Glutamatergic neuron (in vitro differentiated cells): ENCODE results near the gene NFATC1. TPM values are rescaled to one million over a fixed set of nuclear protein-coding genes. Genes with fewer than 3 reads are reported as not detected.

Experiments used
- DNase-seq: peaks from one replicate; pipeline ENCODE4 v3.0.0; 2022
- H3K27ac Mint-ChIP-seq: one replicate; pipeline ENCODE4 v1.8.0; 2020; ENCODE audit warnings: mild to moderate bottlenecking, mixed read lengths, inconsistent platforms; ENCODE audit not compliant: unreplicated experiment
- H3K27me3 Mint-ChIP-seq: one replicate; pipeline ENCODE4 v1.8.0; 2020; ENCODE audit warnings: mild to moderate bottlenecking, moderate library complexity, mixed read lengths, inconsistent platforms; ENCODE audit not compliant: unreplicated experiment
- H3K36me3 Mint-ChIP-seq: one replicate; pipeline ENCODE4 v1.8.0; 2020; ENCODE audit warnings: mild to moderate bottlenecking, mixed read lengths, inconsistent platforms; ENCODE audit not compliant: unreplicated experiment
- H3K4me1 Mint-ChIP-seq: one replicate; pipeline ENCODE4 v1.8.0; 2020; ENCODE audit warnings: mild to moderate bottlenecking, low read depth, mixed read lengths, inconsistent platforms; ENCODE audit not compliant: unreplicated experiment
- H3K4me3 Mint-ChIP-seq: one replicate; pipeline ENCODE4 v1.8.0; 2020; ENCODE audit warnings: mild to moderate bottlenecking, mixed read lengths, inconsistent platforms; ENCODE audit not compliant: unreplicated experiment
- H3K9me3 Mint-ChIP-seq: one replicate; pipeline ENCODE4 v1.8.0; 2020; ENCODE audit warnings: mild to moderate bottlenecking, moderate library complexity, mixed read lengths, inconsistent platforms; ENCODE audit not compliant: unreplicated experiment
- CTCF ChIP-seq: fragments of 200-600 bp; sonication (generic); IDR thresholded peaks from one replicate; pipeline ENCODE4 v1.5.0; 2021; ENCODE audit not compliant: partially characterized antibody, unreplicated experiment
- total RNA-seq: library from RNA; stranded (reverse); fragmentation: NEBNext Ultra II Directional; extraction: Animal tissue kit (Norgen Biotek cat#: 25700); gene quantifications from one replicate; pipeline ENCODE4 v1.2.1, GENCODE V29; 2021; ENCODE audit not compliant: unreplicated experiment

Gene NFATC1
- total RNA-seq, 1 donor from 2014 or later, result 5.3 TPM

DNA sequence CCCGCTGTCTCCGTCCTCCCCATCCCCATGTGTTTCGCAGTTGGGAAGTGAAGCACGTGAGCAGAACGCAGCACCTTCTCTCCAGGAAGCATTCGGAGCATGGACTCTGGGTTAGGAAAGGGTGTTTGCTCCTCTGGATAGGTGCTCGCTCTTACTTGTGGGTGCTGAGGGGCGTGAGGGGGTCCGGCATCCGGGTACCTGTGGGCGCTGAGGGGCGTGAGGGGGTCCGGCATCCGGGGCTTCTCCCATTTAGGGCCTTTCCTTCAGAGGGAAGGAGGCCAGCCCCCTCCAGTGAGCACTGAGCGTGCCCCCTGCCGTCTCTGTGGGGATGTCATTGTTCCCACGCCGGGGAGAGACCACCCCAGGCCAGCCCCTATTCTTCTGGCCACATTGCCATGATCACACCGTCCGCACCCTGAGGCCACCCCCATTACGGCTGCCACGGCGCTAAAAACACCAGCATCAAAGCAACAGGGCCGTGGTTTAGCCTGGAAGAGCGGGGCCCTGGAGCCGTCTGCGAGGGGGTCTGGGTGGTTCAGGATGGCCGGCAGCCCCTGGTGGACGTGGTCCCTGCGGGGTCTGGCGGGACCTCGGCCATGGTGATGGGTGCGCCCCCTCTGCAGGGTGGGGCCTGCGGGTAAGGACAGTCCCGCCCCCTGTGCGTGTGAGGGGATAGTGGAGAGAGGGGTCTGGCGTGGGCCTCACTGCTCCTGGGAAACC lies 41.0 kb downstream of the NFATC1 start:
- no peak for DNase-seq
- H3K27ac Mint-ChIP-seq, result no peak overlapping the region
- no peaks in the 10 kb centered on the region for H3K9me3 Mint-ChIP-seq
- no peak overlapping the region for H3K4me3 Mint-ChIP-seq
- H3K4me1 Mint-ChIP-seq, result peaks cover 18% of the 10 kb centered on the region
- H3K36me3 Mint-ChIP-seq, result no peaks in the 10 kb centered on the region
- no peak for TF ChIP-seq CTCF
- peaks cover 8% of the 10 kb centered on the region for H3K27me3 Mint-ChIP-seq

GRCh38 chr18:79438089-79438897 lies 42.6 kb downstream of the NFATC1 start:
- DNase-seq, result no peak
- H3K4me1 Mint-ChIP-seq, result peaks cover 24% of the 10 kb centered on the region
- peaks cover 8% of the 10 kb centered on the region for H3K27me3 Mint-ChIP-seq
- no peak overlapping the region for H3K27ac Mint-ChIP-seq
- no peak overlapping the region for H3K4me3 Mint-ChIP-seq
- TF ChIP-seq CTCF, result no peak
- H3K9me3 Mint-ChIP-seq, result no peaks in the 10 kb centered on the region
- H3K36me3 Mint-ChIP-seq, result no peaks in the 10 kb centered on the region

DNA sequence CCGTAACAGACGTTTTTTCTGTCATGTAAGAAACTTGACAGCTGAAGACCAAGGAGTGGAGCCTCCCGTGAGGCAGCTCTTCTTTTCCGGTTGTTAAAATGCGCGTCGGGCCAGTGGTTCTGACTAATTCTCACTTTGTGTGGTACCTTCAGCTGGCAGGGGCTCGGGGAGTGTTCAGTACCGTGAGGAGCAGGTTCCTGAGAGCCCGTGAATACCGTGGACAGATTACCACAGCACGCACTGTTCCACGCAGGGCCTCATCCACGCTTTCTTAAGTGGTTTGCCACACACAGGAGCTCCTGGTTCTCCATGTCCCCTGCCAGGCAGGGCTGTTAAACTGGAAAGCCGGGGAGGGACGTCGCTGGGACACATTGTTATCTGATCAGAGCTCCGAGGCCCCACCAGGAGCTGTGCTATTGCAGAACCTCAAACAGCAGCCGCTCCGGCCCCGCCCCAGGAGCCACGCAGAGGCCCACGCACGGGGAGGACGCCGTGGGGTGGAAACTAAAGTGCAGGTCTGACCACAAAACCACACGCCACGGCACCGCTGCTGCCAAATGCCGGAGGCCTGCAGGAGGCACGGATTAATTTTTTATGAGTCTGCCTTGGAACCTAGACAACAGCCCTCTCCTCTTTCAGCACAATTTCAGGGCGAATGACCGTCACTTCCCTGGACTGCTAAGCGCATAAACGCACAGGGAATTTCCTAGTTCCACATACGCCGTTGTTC lies 43.3 kb downstream of the NFATC1 start:
- Mint-ChIP-seq H3K27me3 (peaks cover 8% of the 10 kb centered on the region), H3K4me3 (peak overlapping the region; percentile 57)

GRCh38 chr18:79439628-79440023 lies 43.9 kb downstream of the NFATC1 start:
- no peaks in the 10 kb centered on the region for H3K9me3 Mint-ChIP-seq
- H3K27ac Mint-ChIP-seq, result peak overlapping the region; percentile 93

More for the DNA sequence above, 43.3 kb downstream of the NFATC1 start:
- peak; percentile 40 for DNase-seq
- Mint-ChIP-seq H3K36me3 (no peaks in the 10 kb centered on the region), H3K27ac (peak overlapping the region; percentile 93), H3K4me1 (peaks cover 24% of the 10 kb centered on the region), H3K9me3 (no peaks in the 10 kb centered on the region)
- no peak for TF ChIP-seq CTCF

More at GRCh38 chr18:79439628-79440023, 43.9 kb downstream of the NFATC1 start:
- Mint-ChIP-seq H3K4me1 (peaks cover 24% of the 10 kb centered on the region), H3K4me3 (peak overlapping the region; percentile 57), H3K36me3 (no peaks in the 10 kb centered on the region), H3K27me3 (peaks cover 8% of the 10 kb centered on the region)
- TF ChIP-seq CTCF, result no peak
- DNase-seq, result no peak
